ENCODE measurements around the gene TAS2R43.
"Not testable (repeated sequence)": the region's sequence is repeated elsewhere in the genome, so short reads cannot be mapped to it uniquely, and the experiment has no call there.

- not testable (repeated sequence) for TF ChIP-seq EZH2 (IDR thresholded peaks at IDR 0.05); POLR2AphosphoS5 (IDR thresholded peaks at IDR 0.05; ENCODE audit: low read depth, low read length); ATF3 (IDR thresholded peaks at IDR 0.05); CTCF (IDR thresholded peaks at IDR 0.05 in 2 of 3, conservative IDR thresholded peaks at IDR 0.05 in 1 of 3; ENCODE audit: borderline replicate concordance in 1 of 3, insufficient read depth in 1 of 3, low read depth in 2 of 3, low read length in 2 of 3); EZH2phosphoT487 (IDR thresholded peaks at IDR 0.05; ENCODE audit: borderline replicate concordance); EGR1 (IDR thresholded peaks at IDR 0.05; ENCODE audit: low read depth); SIN3A (IDR thresholded peaks at IDR 0.05; ENCODE audit: low read depth); RAD21 (IDR thresholded peaks at IDR 0.05; ENCODE audit: low read depth); JUND (IDR thresholded peaks at IDR 0.05); POLR2A (IDR thresholded peaks at IDR 0.05; ENCODE audit: borderline replicate concordance, extremely low read depth, insufficient read depth, insufficient read length); REST (IDR thresholded peaks at IDR 0.05; ENCODE audit: low read depth); ZNF274 (IDR thresholded peaks at IDR 0.05; ENCODE audit: low read depth, low read length)
Observed at GRCh38 chr12:11041366-11041765, 50.7 kb downstream of the TAS2R43 start.
